WERI-Rb-1 (cell line): ENCODE measurements around the gene TSPAN14.

Experiments used
- DNase-seq: peaks from one replicate; pipeline ENCODE4 v3.0.0-alpha.2; 2020
- H3K27ac ChIP-seq: fragments of 250-450 bp; sonication (Bioruptor Pico); 2 replicates; pipeline ENCODE4 v1.5.1; 2020; ENCODE audit warnings: mild to moderate bottlenecking, moderate library complexity
- H3K27me3 ChIP-seq: fragments of 250-450 bp; sonication (Bioruptor Pico); 2 replicates; pipeline ENCODE4 v1.5.1; 2021; ENCODE audit warnings: mild to moderate bottlenecking, low read depth, moderate library complexity; ENCODE audit not compliant: insufficient read depth, severe bottlenecking
- H3K36me3 ChIP-seq: fragments of 250-450 bp; sonication (Bioruptor Pico); 2 replicates; pipeline ENCODE4 v1.5.1; 2020; ENCODE audit warnings: mild to moderate bottlenecking, moderate library complexity
- H3K4me3 ChIP-seq: 2 replicates; pipeline ENCODE4 v1.5.1; 2011; ENCODE audit warnings: low read depth, mild to moderate bottlenecking, control low read depth, low read length
- H3K9me3 ChIP-seq: fragments of 250-450 bp; sonication (Bioruptor Pico); 2 replicates; pipeline ENCODE4 v1.5.1; 2021; ENCODE audit warnings: mild to moderate bottlenecking, moderate library complexity; ENCODE audit not compliant: severe bottlenecking
- TF ChIP-seq, protein P1 (sequence below): IDR thresholded peaks from 2 replicates; pipeline ENCODE4 v1.5.1; 2011; ENCODE audit warnings: low read depth, mild to moderate bottlenecking, control low read depth, inconsistent platforms, low read length

TSPAN14 gene

DNA sequence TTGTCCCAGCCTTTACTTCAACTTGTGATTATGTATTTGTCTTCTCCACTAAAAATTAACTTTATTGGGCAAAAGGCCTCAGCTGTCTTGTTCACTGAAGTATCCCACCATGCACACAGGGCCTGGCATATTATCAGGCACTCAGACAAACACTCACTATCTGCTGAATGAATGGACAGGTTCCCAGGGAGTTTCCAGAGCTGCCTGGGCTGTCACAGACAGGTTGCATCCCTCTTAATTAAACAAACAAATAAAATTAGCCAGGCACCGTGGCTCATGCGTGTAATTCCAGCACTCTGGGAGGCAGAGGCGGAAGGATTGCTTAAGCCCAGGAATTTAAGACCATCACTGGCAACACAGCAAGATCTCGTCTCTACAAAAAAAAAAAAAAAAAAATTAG, 1.5 kb upstream of the TSPAN14 start:
- TF ChIP-seq, protein P1, sequence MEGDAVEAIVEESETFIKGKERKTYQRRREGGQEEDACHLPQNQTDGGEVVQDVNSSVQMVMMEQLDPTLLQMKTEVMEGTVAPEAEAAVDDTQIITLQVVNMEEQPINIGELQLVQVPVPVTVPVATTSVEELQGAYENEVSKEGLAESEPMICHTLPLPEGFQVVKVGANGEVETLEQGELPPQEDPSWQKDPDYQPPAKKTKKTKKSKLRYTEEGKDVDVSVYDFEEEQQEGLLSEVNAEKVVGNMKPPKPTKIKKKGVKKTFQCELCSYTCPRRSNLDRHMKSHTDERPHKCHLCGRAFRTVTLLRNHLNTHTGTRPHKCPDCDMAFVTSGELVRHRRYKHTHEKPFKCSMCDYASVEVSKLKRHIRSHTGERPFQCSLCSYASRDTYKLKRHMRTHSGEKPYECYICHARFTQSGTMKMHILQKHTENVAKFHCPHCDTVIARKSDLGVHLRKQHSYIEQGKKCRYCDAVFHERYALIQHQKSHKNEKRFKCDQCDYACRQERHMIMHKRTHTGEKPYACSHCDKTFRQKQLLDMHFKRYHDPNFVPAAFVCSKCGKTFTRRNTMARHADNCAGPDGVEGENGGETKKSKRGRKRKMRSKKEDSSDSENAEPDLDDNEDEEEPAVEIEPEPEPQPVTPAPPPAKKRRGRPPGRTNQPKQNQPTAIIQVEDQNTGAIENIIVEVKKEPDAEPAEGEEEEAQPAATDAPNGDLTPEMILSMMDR = no peak
- no peaks in the 10 kb centered on the region for H3K27me3 ChIP-seq
- no peak overlapping the region for H3K4me3 ChIP-seq
- H3K27ac ChIP-seq = no peak overlapping the region
- peaks cover 9% of the 10 kb centered on the region for H3K36me3 ChIP-seq
- DNase-seq = no peak
- peaks cover 5% of the 10 kb centered on the region for H3K9me3 ChIP-seq

- H3K27ac ChIP-seq = peak overlapping the region; percentile 93
- H3K4me3 ChIP-seq = peak overlapping the region; percentile 64
- no peaks in the 10 kb centered on the region for H3K27me3 ChIP-seq
- TF ChIP-seq, protein P1 = peak; percentile 26; the same call in 1 of the 2 replicates
- H3K9me3 ChIP-seq = peaks cover 5% of the 10 kb centered on the region
- H3K36me3 ChIP-seq = peaks cover 13% of the 10 kb centered on the region
- DNase-seq = peak; percentile 22
Observed at GRCh38 chr10:80453056-80453841, 861 bp upstream of the TSPAN14 start.

GRCh38 chr10:80454513-80455460, 677 bp downstream of the TSPAN14 start:
- Histone ChIP-seq H3K36me3 (peaks cover 16% of the 10 kb centered on the region), H3K9me3 (peaks cover 5% of the 10 kb centered on the region), H3K27ac (peak overlapping the region; percentile 97), H3K4me3 (peak overlapping the region; percentile 71), H3K27me3 (no peaks in the 10 kb centered on the region)
- TF ChIP-seq, protein P1 = no peak
- peak; percentile 34 for DNase-seq

DNA sequence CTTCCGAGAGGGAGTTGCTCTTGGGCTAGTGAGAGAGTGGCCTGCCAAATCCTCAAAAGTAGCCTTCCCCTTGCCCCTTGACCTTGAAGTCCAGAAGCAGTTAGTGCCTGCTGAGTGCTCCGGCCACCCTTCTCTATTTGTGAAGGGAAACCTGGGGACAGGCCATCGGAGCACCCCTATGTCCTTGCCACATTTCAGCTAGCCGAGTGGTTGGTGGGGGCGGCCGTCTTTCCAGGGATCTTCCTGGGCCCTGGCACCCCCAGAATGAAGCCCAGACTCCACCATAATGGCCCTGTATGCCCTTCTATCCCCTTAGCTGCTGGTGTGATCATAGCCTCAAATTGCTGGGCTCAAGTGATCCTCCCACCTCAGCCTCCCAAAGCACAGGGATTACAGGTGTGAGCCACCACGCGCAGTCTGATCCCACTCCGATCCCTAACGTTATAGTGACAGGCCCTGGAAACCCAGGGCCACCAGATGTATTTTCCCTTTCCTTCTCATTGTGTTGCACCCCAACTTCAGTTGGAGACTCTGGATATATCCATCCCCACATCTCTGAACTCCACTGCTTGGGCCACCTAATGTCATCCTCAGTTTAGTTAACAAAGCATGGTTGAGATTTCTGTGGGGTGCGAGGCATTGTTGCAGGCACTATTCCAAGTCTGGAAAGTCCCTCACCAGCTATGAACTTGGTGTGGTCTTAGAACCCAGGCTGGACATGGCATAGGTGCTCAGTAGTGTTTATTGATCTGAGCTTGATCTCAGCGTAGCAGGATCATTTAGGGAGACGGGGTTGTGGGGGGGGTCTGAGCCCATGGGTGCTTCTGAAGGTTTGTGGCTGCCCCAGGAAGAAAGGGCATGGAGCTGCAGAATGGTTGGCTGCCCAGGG, 1.6 kb downstream of the TSPAN14 start:
- TF ChIP-seq, protein P1 = no peak
- Histone ChIP-seq H3K9me3 (peaks cover 5% of the 10 kb centered on the region), H3K27ac (peak overlapping the region; percentile 97), H3K4me3 (peak overlapping the region; percentile 71), H3K36me3 (peaks cover 16% of the 10 kb centered on the region), H3K27me3 (no peaks in the 10 kb centered on the region)
- DNase-seq = no peak

GRCh38 chr10:80457554-80458262, 3.6 kb downstream of the TSPAN14 start:
- H3K27ac ChIP-seq = no peak overlapping the region
- H3K27me3 ChIP-seq = no peaks in the 10 kb centered on the region
- peaks cover 16% of the 10 kb centered on the region for H3K36me3 ChIP-seq
- TF ChIP-seq, protein P1 = peak; percentile 50
- no peak overlapping the region for H3K4me3 ChIP-seq
- no peaks in the 10 kb centered on the region for H3K9me3 ChIP-seq
- peak; percentile 46 for DNase-seq
